Gastrocnemius medialis (tissue), 4 donors: ENCODE results near the gene PTPRN2.

Experiments used
- CTCF ChIP-seq, 5 experiments: fragments of 450-650 bp in 3 of 5; fragments of 200-600 bp in 2 of 5; sonication (generic) in 2 of 5; IDR thresholded peaks in 4 of 5; conservative IDR thresholded peaks in 1 of 5; 1 replicate in 4 of 5; 2 replicates in 1 of 5; pipeline ENCODE4 v1.5.1; 2016 to 2019; ENCODE audit warnings: antibody characterized with exemption in 5 of 5, mild to moderate bottlenecking in 3 of 5, moderate library complexity in 3 of 5
- POLR2A ChIP-seq, 2 donors: fragments of 450-650 bp; IDR thresholded peaks; one replicate each; pipeline ENCODE4 v1.6.1; 2017; ENCODE audit warnings: antibody characterized with exemption in 2 of 2, mild to moderate bottlenecking in 2 of 2, moderate library complexity in 2 of 2

GRCh38 chr7:158502068-158502750 is 85.4 kb downstream of the PTPRN2 start:
- TF ChIP-seq POLR2A (IDR thresholded peaks at IDR 0.05) = no peak
- no peak for TF ChIP-seq CTCF (IDR thresholded peaks at IDR 0.05 in 4 of 5, conservative IDR thresholded peaks at IDR 0.05 in 1 of 5)
